ENCODE measurements around the gene TMEM117.

The TMEM117 gene

GRCh38 chr12:44336577-44336976 is 500.7 kb downstream of the TMEM117 start:
- Histone ChIP-seq H3K4me3 (ENCODE audit: insufficient read depth, low read depth, low read length) (no peak overlapping the region), H3K9me3 (ENCODE audit: control insufficient read depth, low read length) (no peaks in the 10 kb centered on the region), H3K27me3 (ENCODE audit: control insufficient read depth, insufficient read depth, low read length, poor library complexity, severe bottlenecking) (no peaks in the 10 kb centered on the region), H3K4me1 (ENCODE audit: control insufficient read depth, insufficient read depth, low read length) (no peaks in the 10 kb centered on the region), H3K27ac (ENCODE audit: insufficient read depth, low read depth, low read length, poor library complexity, severe bottlenecking) (no peak overlapping the region), H3K36me3 (ENCODE audit: control insufficient read depth, insufficient read depth, low read length) (no peaks in the 10 kb centered on the region)
- 91 to 93% methylated on average over 2 of the region's 2 CpGs for WGBS, 2 experiments

GRCh38 chr12:44342371-44342770 is 506.5 kb downstream of the TMEM117 start:
- no peaks in the 10 kb centered on the region for H3K9me3 ChIP-seq (ENCODE audit: control insufficient read depth, low read length)
- no peak overlapping the region for H3K4me3 ChIP-seq (ENCODE audit: insufficient read depth, low read depth, low read length)
- H3K36me3 ChIP-seq (ENCODE audit: control insufficient read depth, insufficient read depth, low read length), result no peaks in the 10 kb centered on the region
- H3K27me3 ChIP-seq (ENCODE audit: control insufficient read depth, insufficient read depth, low read length, poor library complexity, severe bottlenecking), result no peaks in the 10 kb centered on the region
- no peak overlapping the region for H3K27ac ChIP-seq (ENCODE audit: insufficient read depth, low read depth, low read length, poor library complexity, severe bottlenecking)
- H3K4me1 ChIP-seq (ENCODE audit: control insufficient read depth, insufficient read depth, low read length), result no peaks in the 10 kb centered on the region

- Histone ChIP-seq H3K4me3 (ENCODE audit: insufficient read depth, low read depth, low read length) (no peak overlapping the region), H3K27ac (ENCODE audit: insufficient read depth, low read depth, low read length, poor library complexity, severe bottlenecking) (no peak overlapping the region), H3K4me1 (ENCODE audit: control insufficient read depth, insufficient read depth, low read length) (no peaks in the 10 kb centered on the region), H3K36me3 (ENCODE audit: control insufficient read depth, insufficient read depth, low read length) (no peaks in the 10 kb centered on the region), H3K27me3 (ENCODE audit: control insufficient read depth, insufficient read depth, low read length, poor library complexity, severe bottlenecking) (no peaks in the 10 kb centered on the region), H3K9me3 (ENCODE audit: control insufficient read depth, low read length) (no peaks in the 10 kb centered on the region)
Observed at GRCh38 chr12:44347145-44347544, 511.3 kb downstream of the TMEM117 start.

- 71 to 100% methylated on average over 1 to 2 of the region's 2 CpGs for WGBS, 2 experiments
- H3K27ac ChIP-seq (ENCODE audit: insufficient read depth, low read depth, low read length, poor library complexity, severe bottlenecking), result no peak overlapping the region
Observed at GRCh38 chr12:44357494-44357893, 521.6 kb downstream of the TMEM117 start.

GRCh38 chr12:44358636-44359035 is 522.8 kb downstream of the TMEM117 start:
- no CpG with 5 or more reads among the region's 1 CpG for WGBS, 2 experiments

More at GRCh38 chr12:44357494-44357893, 521.6 kb downstream of the TMEM117 start:
- Histone ChIP-seq H3K9me3 (ENCODE audit: control insufficient read depth, low read length) (no peaks in the 10 kb centered on the region), H3K4me1 (ENCODE audit: control insufficient read depth, insufficient read depth, low read length) (no peaks in the 10 kb centered on the region), H3K36me3 (ENCODE audit: control insufficient read depth, insufficient read depth, low read length) (no peaks in the 10 kb centered on the region), H3K4me3 (ENCODE audit: insufficient read depth, low read depth, low read length) (no peak overlapping the region), H3K27me3 (ENCODE audit: control insufficient read depth, insufficient read depth, low read length, poor library complexity, severe bottlenecking) (no peaks in the 10 kb centered on the region)

GRCh38 chr12:44362947-44363346 is 527.1 kb downstream of the TMEM117 start:
- no peak overlapping the region for H3K27ac ChIP-seq (ENCODE audit: insufficient read depth, low read depth, low read length, poor library complexity, severe bottlenecking)
- 88% methylated on average over 2 of the region's 2 CpGs for WGBS, 2 experiments
- no peaks in the 10 kb centered on the region for H3K4me1 ChIP-seq (ENCODE audit: control insufficient read depth, insufficient read depth, low read length)
- no peaks in the 10 kb centered on the region for H3K36me3 ChIP-seq (ENCODE audit: control insufficient read depth, insufficient read depth, low read length)
- H3K4me3 ChIP-seq (ENCODE audit: insufficient read depth, low read depth, low read length), result no peak overlapping the region
- H3K9me3 ChIP-seq (ENCODE audit: control insufficient read depth, low read length), result no peaks in the 10 kb centered on the region
- no peaks in the 10 kb centered on the region for H3K27me3 ChIP-seq (ENCODE audit: control insufficient read depth, insufficient read depth, low read length, poor library complexity, severe bottlenecking)

More at GRCh38 chr12:44358636-44359035, 522.8 kb downstream of the TMEM117 start:
- no peaks in the 10 kb centered on the region for H3K36me3 ChIP-seq (ENCODE audit: control insufficient read depth, insufficient read depth, low read length)
- no peaks in the 10 kb centered on the region for H3K9me3 ChIP-seq (ENCODE audit: control insufficient read depth, low read length)
- no peaks in the 10 kb centered on the region for H3K4me1 ChIP-seq (ENCODE audit: control insufficient read depth, insufficient read depth, low read length)
- no peak overlapping the region for H3K4me3 ChIP-seq (ENCODE audit: insufficient read depth, low read depth, low read length)
- no peak overlapping the region for H3K27ac ChIP-seq (ENCODE audit: insufficient read depth, low read depth, low read length, poor library complexity, severe bottlenecking)
- no peaks in the 10 kb centered on the region for H3K27me3 ChIP-seq (ENCODE audit: control insufficient read depth, insufficient read depth, low read length, poor library complexity, severe bottlenecking)

- no peaks in the 10 kb centered on the region for H3K9me3 ChIP-seq (ENCODE audit: control insufficient read depth, low read length)
- no peaks in the 10 kb centered on the region for H3K4me1 ChIP-seq (ENCODE audit: control insufficient read depth, insufficient read depth, low read length)
- no peak overlapping the region for H3K4me3 ChIP-seq (ENCODE audit: insufficient read depth, low read depth, low read length)
- H3K27me3 ChIP-seq (ENCODE audit: control insufficient read depth, insufficient read depth, low read length, poor library complexity, severe bottlenecking), result no peaks in the 10 kb centered on the region
- no peak overlapping the region for H3K27ac ChIP-seq (ENCODE audit: insufficient read depth, low read depth, low read length, poor library complexity, severe bottlenecking)
- H3K36me3 ChIP-seq (ENCODE audit: control insufficient read depth, insufficient read depth, low read length), result no peaks in the 10 kb centered on the region
- 87 to 91% methylated on average over 1 of the region's 1 CpG for WGBS, 2 experiments
Observed at GRCh38 chr12:44367136-44367535, 531.3 kb downstream of the TMEM117 start.

- no peaks in the 10 kb centered on the region for H3K4me1 ChIP-seq (ENCODE audit: control insufficient read depth, insufficient read depth, low read length)
Observed at GRCh38 chr12:44367916-44368315, 532.0 kb downstream of the TMEM117 start.

GRCh38 chr12:44369998-44370397 is 534.1 kb downstream of the TMEM117 start:
- Histone ChIP-seq H3K9me3 (ENCODE audit: control insufficient read depth, low read length) (no peaks in the 10 kb centered on the region), H3K27ac (ENCODE audit: insufficient read depth, low read depth, low read length, poor library complexity, severe bottlenecking) (no peak overlapping the region), H3K36me3 (ENCODE audit: control insufficient read depth, insufficient read depth, low read length) (no peaks in the 10 kb centered on the region), H3K4me1 (ENCODE audit: control insufficient read depth, insufficient read depth, low read length) (no peaks in the 10 kb centered on the region), H3K27me3 (ENCODE audit: control insufficient read depth, insufficient read depth, low read length, poor library complexity, severe bottlenecking) (no peaks in the 10 kb centered on the region), H3K4me3 (ENCODE audit: insufficient read depth, low read depth, low read length) (no peak overlapping the region)
- WGBS, 2 experiments, result 92 to 94% methylated on average over 1 of the region's 1 CpG

More at GRCh38 chr12:44367916-44368315, 532.0 kb downstream of the TMEM117 start:
- 96 to 97% methylated on average over 2 of the region's 2 CpGs for WGBS, 2 experiments
- no peak overlapping the region for H3K4me3 ChIP-seq (ENCODE audit: insufficient read depth, low read depth, low read length)
- no peaks in the 10 kb centered on the region for H3K27me3 ChIP-seq (ENCODE audit: control insufficient read depth, insufficient read depth, low read length, poor library complexity, severe bottlenecking)
- H3K36me3 ChIP-seq (ENCODE audit: control insufficient read depth, insufficient read depth, low read length), result no peaks in the 10 kb centered on the region
- no peaks in the 10 kb centered on the region for H3K9me3 ChIP-seq (ENCODE audit: control insufficient read depth, low read length)
- no peak overlapping the region for H3K27ac ChIP-seq (ENCODE audit: insufficient read depth, low read depth, low read length, poor library complexity, severe bottlenecking)

GRCh38 chr12:44370982-44371381 is 535.1 kb downstream of the TMEM117 start:
- Histone ChIP-seq H3K27me3 (ENCODE audit: control insufficient read depth, insufficient read depth, low read length, poor library complexity, severe bottlenecking) (no peaks in the 10 kb centered on the region), H3K36me3 (ENCODE audit: control insufficient read depth, insufficient read depth, low read length) (no peaks in the 10 kb centered on the region), H3K4me1 (ENCODE audit: control insufficient read depth, insufficient read depth, low read length) (no peaks in the 10 kb centered on the region), H3K4me3 (ENCODE audit: insufficient read depth, low read depth, low read length) (no peak overlapping the region), H3K27ac (ENCODE audit: insufficient read depth, low read depth, low read length, poor library complexity, severe bottlenecking) (no peak overlapping the region), H3K9me3 (ENCODE audit: control insufficient read depth, low read length) (no peaks in the 10 kb centered on the region)
- 89 to 100% methylated on average over 2 of the region's 3 CpGs for WGBS, 2 experiments

- Histone ChIP-seq H3K27ac (ENCODE audit: insufficient read depth, low read depth, low read length, poor library complexity, severe bottlenecking) (no peak overlapping the region), H3K4me3 (ENCODE audit: insufficient read depth, low read depth, low read length) (no peak overlapping the region), H3K4me1 (ENCODE audit: control insufficient read depth, insufficient read depth, low read length) (no peaks in the 10 kb centered on the region), H3K9me3 (ENCODE audit: control insufficient read depth, low read length) (no peaks in the 10 kb centered on the region), H3K27me3 (ENCODE audit: control insufficient read depth, insufficient read depth, low read length, poor library complexity, severe bottlenecking) (no peaks in the 10 kb centered on the region), H3K36me3 (ENCODE audit: control insufficient read depth, insufficient read depth, low read length) (no peaks in the 10 kb centered on the region)
- 96 to 100% methylated on average over 1 of the region's 2 CpGs for WGBS, 2 experiments
Observed at GRCh38 chr12:44372259-44372658, 536.4 kb downstream of the TMEM117 start.
